CD14-positive monocyte (primary cell): ENCODE results near the gene RPS25. TPM values are rescaled to one million over a fixed set of nuclear protein-coding genes. Genes with fewer than 3 reads are reported as not detected.
A peak's percentile ranks its signal among the peaks of the same experiment; 100 is the strongest.
"Not testable (repeated sequence)": the region's sequence is repeated elsewhere in the genome, so short reads cannot be mapped to it uniquely, and the experiment has no call there.

Source experiments
- DNase-seq, 3 donors: peaks; one replicate each; pipeline ENCODE4 v3.0.0-alpha.2; 2011 to 2022
- H2AFZ ChIP-seq: 2 replicates; pipeline ENCODE4 v1.6.0; 2012; ENCODE audit warnings: mild to moderate bottlenecking, low read depth, low read length, inconsistent platforms; ENCODE audit not compliant: insufficient read depth, poor library complexity, severe bottlenecking
- H3K27ac ChIP-seq, 2 donors: 1 replicate in 1 of 2; 2 replicates in 1 of 2; pipeline ENCODE4 v1.5.1; 2012 to 2013; ENCODE audit warnings: low read length in 2 of 2, control low read depth in 1 of 2, inconsistent platforms in 1 of 2, low read depth in 1 of 2, mild to moderate bottlenecking in 1 of 2
- H3K27me3 ChIP-seq, 2 donors: one replicate each; pipeline versions ENCODE4 v1.6.0 to v1.6.1; 2011 to 2013; ENCODE audit warnings: low read length in 2 of 2; ENCODE audit not compliant: control insufficient read depth in 2 of 2, insufficient read depth in 2 of 2
- H3K36me3 ChIP-seq, 2 donors: replicated peaks in 1 of 2; 1 replicate in 1 of 2; 2 replicates in 1 of 2; pipeline versions ENCODE4 v1.5.1 to v1.6.1; 2012 to 2013; ENCODE audit warnings: low read length in 2 of 2, control low read depth in 1 of 2, inconsistent platforms in 1 of 2, mild to moderate bottlenecking in 1 of 2; ENCODE audit not compliant: insufficient read depth in 2 of 2, control insufficient read depth in 1 of 2
- H3K4me1 ChIP-seq, 2 donors: 1 replicate in 1 of 2; 2 replicates in 1 of 2; pipeline versions ENCODE4 v1.5.1 to v1.6.1; 2012 to 2013; ENCODE audit warnings: low read length in 2 of 2, control low read depth in 1 of 2, inconsistent platforms in 1 of 2, mild to moderate bottlenecking in 1 of 2, moderate library complexity in 1 of 2; ENCODE audit not compliant: insufficient read depth in 2 of 2, control insufficient read depth in 1 of 2
- H3K4me2 ChIP-seq: replicated peaks from 2 replicates; pipeline ENCODE3; 2012; ENCODE audit warnings: low read length, moderate library complexity, mild to moderate bottlenecking; ENCODE audit not compliant: poor library complexity, severe bottlenecking; ENCODE audit errors: extremely low read depth
- H3K4me3 ChIP-seq, 3 experiments: fragments of 200-600 bp in 1 of 3; sonication (generic) in 1 of 3; replicated peaks in 1 of 3; 1 replicate in 2 of 3; 2 replicates in 1 of 3; pipeline ENCODE4 v1.5.1; 2011 to 2013; ENCODE audit warnings: low read length in 3 of 3, mild to moderate bottlenecking in 3 of 3, control low read depth in 2 of 3, low read depth in 2 of 3, inconsistent platforms in 1 of 3, moderate library complexity in 1 of 3
- H3K79me2 ChIP-seq: 2 replicates; pipeline ENCODE4 v1.6.0; 2012; ENCODE audit warnings: mild to moderate bottlenecking, control low read depth, inconsistent platforms, low read length, moderate library complexity; ENCODE audit not compliant: insufficient read depth
- H3K9ac ChIP-seq: 2 replicates; pipeline ENCODE4 v1.6.0; 2017; ENCODE audit warnings: low read length, mild to moderate bottlenecking; ENCODE audit not compliant: insufficient read depth, poor library complexity, severe bottlenecking
- H3K9me3 ChIP-seq, 2 donors: replicated peaks in 1 of 2; 1 replicate in 1 of 2; 2 replicates in 1 of 2; pipeline versions ENCODE4 v1.5.1 to v1.6.1; 2012 to 2013; ENCODE audit warnings: low read length in 2 of 2, control low read depth in 1 of 2; ENCODE audit not compliant: control insufficient read depth in 1 of 2, insufficient read depth in 1 of 2
- H4K20me1 ChIP-seq: 2 replicates; pipeline ENCODE4 v1.6.0; 2012; ENCODE audit warnings: mild to moderate bottlenecking, low read length, control low read depth, moderate library complexity; ENCODE audit not compliant: insufficient read depth
- H3K27ac Mint-ChIP-seq, 7 donors: one replicate each; pipeline ENCODE4 v1.8.0; 2020; ENCODE audit warnings: mild to moderate bottlenecking in 7 of 7, mixed read lengths in 7 of 7, moderate library complexity in 6 of 7, inconsistent platforms in 2 of 7
- H3K27me3 Mint-ChIP-seq, 3 donors: one replicate each; pipeline ENCODE4 v1.8.0; 2021 to 2022; ENCODE audit warnings: low read depth in 3 of 3, mild to moderate bottlenecking in 3 of 3, mixed read lengths in 3 of 3, moderate library complexity in 3 of 3, inconsistent platforms in 1 of 3
- H3K36me3 Mint-ChIP-seq, 2 donors: one replicate each; pipeline ENCODE4 v1.8.0; 2020; ENCODE audit warnings: mixed read lengths in 2 of 2, inconsistent platforms in 1 of 2, mild to moderate bottlenecking in 1 of 2
- H3K4me1 Mint-ChIP-seq: one replicate; pipeline ENCODE4 v1.8.0; 2020; ENCODE audit warnings: mild to moderate bottlenecking, mixed read lengths
- H3K4me3 Mint-ChIP-seq, 2 donors: one replicate each; pipeline ENCODE4 v1.8.0; 2020; ENCODE audit warnings: mild to moderate bottlenecking in 2 of 2, mixed read lengths in 2 of 2, moderate library complexity in 1 of 2
- H3K9me3 Mint-ChIP-seq, 7 donors: one replicate each; pipeline ENCODE4 v1.8.0; 2020 to 2022; ENCODE audit warnings: mixed read lengths in 7 of 7, mild to moderate bottlenecking in 6 of 7, moderate library complexity in 6 of 7, inconsistent platforms in 2 of 7
- WGBS: methylation state at CpG from one replicate; pipeline ENCODE4 v1.1.5; 2013; ENCODE audit warnings: missing lambda C conversion rate; ENCODE audit not compliant: insufficient coverage; 5-methylcytosine and 5-hydroxymethylcytosine counted together
- intact Hi-C, 2 donors: fragments of 100-400 bp; cut with micrococcal nuclease; formaldehyde crosslinking; loops; one replicate each; pipeline versions ENCODE4 v1.15.0 to v1.15.1; 2023
- polyA plus RNA-seq, 3 donors: library from polyadenylated mRNA; depleted of rRNA in 1 of 3; unstranded in 2 of 3; stranded (reverse) in 1 of 3; fragments of 300-500 nt in 2 of 3; fragments of >200 nt in 1 of 3; fragmentation: Illumina TruSeq in 2 of 3; gene quantifications; 1 replicate in 2 of 3; 2 replicates in 1 of 3; pipeline ENCODE4 v1.2.3, GENCODE V29; 2012 to 2021
- TF ChIP-seq, protein P1 (sequence below): fragments of 200-600 bp; IDR thresholded peaks from one replicate; pipeline ENCODE4 v1.8.0; 2022; ENCODE audit warnings: antibody characterized with exemption, mild to moderate bottlenecking

The RPS25 gene
- polyA plus RNA-seq, 3 donors: 1,137 to 1,336 (median 1,264) TPM

DNA sequence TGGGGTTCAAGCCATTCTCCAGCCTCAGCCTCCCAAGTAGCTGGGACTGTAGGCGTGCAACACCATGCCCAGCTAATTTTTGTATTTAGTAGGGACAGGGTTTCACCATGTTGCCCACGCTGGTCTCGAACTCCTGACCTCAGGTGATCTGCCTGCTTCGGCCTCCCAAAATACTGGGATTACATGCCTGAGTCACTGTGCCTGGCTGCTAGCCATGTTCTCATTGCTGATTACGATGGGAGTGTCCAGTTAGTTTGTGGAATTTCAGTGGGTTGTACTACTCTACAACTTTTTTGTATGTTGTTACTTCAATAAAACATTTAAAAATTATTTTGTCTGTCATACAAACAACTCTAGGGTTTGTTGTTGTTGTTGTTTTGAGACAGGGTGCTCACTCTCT is 44.6 kb upstream of the RPS25 start:
- no peak overlapping the region for H3K4me3 ChIP-seq
- peaks cover 23 to 28% of the 10 kb centered on the region in 2 donors for H3K4me1 ChIP-seq
- H3K36me3 ChIP-seq: peaks cover 0 to 5% of the 10 kb centered on the region in 2 donors
- H3K4me1 Mint-ChIP-seq: peaks cover 32% of the 10 kb centered on the region
- H2AFZ ChIP-seq: no peak overlapping the region
- H3K9ac ChIP-seq: no peak overlapping the region
- H3K27me3 Mint-ChIP-seq: peaks cover 0 to 2% (median 0%) of the 10 kb centered on the region in 3 donors
- WGBS: 94% methylated on average over 3 of the region's 5 CpGs
- no peak overlapping the region for H3K27ac Mint-ChIP-seq
- DNase-seq: no peak
- no peaks in the 10 kb centered on the region for H3K9me3 ChIP-seq
- H3K9me3 Mint-ChIP-seq: peaks cover 0 to 3% (median 0%) of the 10 kb centered on the region in 7 donors
- no peak overlapping the region for H3K27ac ChIP-seq
- H3K4me2 ChIP-seq: no peak overlapping the region
- no peaks in the 10 kb centered on the region for H4K20me1 ChIP-seq
- peaks cover 12 to 23% of the 10 kb centered on the region in 2 donors for H3K36me3 Mint-ChIP-seq
- H3K4me3 Mint-ChIP-seq: no peak overlapping the region
- TF ChIP-seq, protein P1, sequence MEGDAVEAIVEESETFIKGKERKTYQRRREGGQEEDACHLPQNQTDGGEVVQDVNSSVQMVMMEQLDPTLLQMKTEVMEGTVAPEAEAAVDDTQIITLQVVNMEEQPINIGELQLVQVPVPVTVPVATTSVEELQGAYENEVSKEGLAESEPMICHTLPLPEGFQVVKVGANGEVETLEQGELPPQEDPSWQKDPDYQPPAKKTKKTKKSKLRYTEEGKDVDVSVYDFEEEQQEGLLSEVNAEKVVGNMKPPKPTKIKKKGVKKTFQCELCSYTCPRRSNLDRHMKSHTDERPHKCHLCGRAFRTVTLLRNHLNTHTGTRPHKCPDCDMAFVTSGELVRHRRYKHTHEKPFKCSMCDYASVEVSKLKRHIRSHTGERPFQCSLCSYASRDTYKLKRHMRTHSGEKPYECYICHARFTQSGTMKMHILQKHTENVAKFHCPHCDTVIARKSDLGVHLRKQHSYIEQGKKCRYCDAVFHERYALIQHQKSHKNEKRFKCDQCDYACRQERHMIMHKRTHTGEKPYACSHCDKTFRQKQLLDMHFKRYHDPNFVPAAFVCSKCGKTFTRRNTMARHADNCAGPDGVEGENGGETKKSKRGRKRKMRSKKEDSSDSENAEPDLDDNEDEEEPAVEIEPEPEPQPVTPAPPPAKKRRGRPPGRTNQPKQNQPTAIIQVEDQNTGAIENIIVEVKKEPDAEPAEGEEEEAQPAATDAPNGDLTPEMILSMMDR: no peak
- intact Hi-C loops: no loop called here
- H3K27me3 ChIP-seq: no peaks in the 10 kb centered on the region
- H3K79me2 ChIP-seq: peaks cover 43% of the 10 kb centered on the region

DNA sequence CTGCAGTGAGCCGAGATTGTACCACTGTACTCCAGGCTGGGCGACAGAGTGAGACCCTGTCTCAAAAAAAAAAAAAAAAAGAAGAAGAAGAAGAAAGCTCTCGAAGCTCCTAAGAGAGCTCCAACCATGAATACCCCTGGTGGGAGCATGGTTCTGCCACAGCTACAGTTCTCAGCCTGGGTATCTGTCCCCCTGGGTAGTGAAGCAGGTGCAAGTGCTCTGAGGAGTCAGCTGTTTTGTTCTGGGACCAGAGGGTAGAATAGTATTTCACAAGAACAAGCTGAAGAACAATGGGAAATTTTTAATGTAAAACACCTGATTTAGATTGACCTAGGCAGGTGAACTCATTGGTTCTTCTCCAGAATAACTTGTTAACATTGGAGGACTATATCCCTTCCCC is 43.1 kb upstream of the RPS25 start:
- peaks cover 38% of the 10 kb centered on the region for H3K79me2 ChIP-seq
- intact Hi-C loops: no loop called here
- DNase-seq: no peak
- no peak overlapping the region for H3K9ac ChIP-seq
- H3K4me3 ChIP-seq: no peak overlapping the region
- peaks cover 0 to 5% of the 10 kb centered on the region in 2 donors for H3K36me3 ChIP-seq
- Mint-ChIP-seq H3K4me3 (no peak overlapping the region), H3K9me3 (no peaks in the 10 kb centered on the region), H3K4me1 (peaks cover 25% of the 10 kb centered on the region), H3K27me3 (peaks cover 0 to 2% (median 0%) of the 10 kb centered on the region in 3 donors), H3K27ac (no peak overlapping the region), H3K36me3 (peaks cover 12 to 23% of the 10 kb centered on the region in 2 donors)
- 100% methylated on average over 1 of the region's 3 CpGs for WGBS
- H3K9me3 ChIP-seq: no peaks in the 10 kb centered on the region
- TF ChIP-seq, protein P1: no peak
- no peaks in the 10 kb centered on the region for H3K27me3 ChIP-seq
- H4K20me1 ChIP-seq: no peaks in the 10 kb centered on the region
- peaks cover 19 to 23% of the 10 kb centered on the region in 2 donors for H3K4me1 ChIP-seq
- H3K4me2 ChIP-seq: no peak overlapping the region
- no peak overlapping the region for H3K27ac ChIP-seq
- no peak overlapping the region for H2AFZ ChIP-seq

DNA sequence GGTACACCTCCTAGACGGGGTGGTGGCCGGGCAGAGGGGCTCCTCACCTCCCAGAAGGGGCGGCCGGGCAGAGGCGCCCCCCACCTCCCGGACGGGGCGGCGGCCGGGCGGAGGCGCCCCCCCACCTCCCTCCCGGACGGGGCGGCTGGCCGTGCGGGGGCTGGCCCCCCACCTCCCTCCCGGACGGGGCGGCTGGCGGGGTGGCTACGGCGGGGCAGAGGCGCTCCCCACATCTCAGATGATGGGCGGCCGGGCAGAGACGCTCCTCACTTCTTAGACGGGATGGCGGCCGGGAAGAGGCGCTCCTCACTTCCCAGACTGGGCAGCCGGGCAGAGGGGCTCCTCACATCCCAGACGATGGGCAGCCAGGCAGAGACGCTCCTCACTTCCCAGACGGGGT is 41.0 kb upstream of the RPS25 start:
- H3K79me2 ChIP-seq: peaks cover 30% of the 10 kb centered on the region
- DNase-seq: not testable (repeated sequence)

More for the DNA sequence above, 41.0 kb upstream of the RPS25 start:
- no CpG with 5 or more reads among the region's 35 CpGs for WGBS
- H3K36me3 ChIP-seq: peaks cover 12 to 19% of the 10 kb centered on the region in 2 donors
- H3K27ac ChIP-seq, H4K20me1 ChIP-seq, intact Hi-C loops, H2AFZ ChIP-seq, H3K27me3 Mint-ChIP-seq, H3K4me3 Mint-ChIP-seq, H3K4me2 ChIP-seq, H3K4me3 ChIP-seq, H3K9ac ChIP-seq, H3K9me3 Mint-ChIP-seq, H3K27me3 ChIP-seq, H3K9me3 ChIP-seq: not testable (repeated sequence)
- H3K4me1 Mint-ChIP-seq: peaks cover 24% of the 10 kb centered on the region
- H3K27ac Mint-ChIP-seq: peak overlapping the region in 1 of 7 donors; percentile 48
- peaks cover 18 to 33% of the 10 kb centered on the region in 2 donors for H3K36me3 Mint-ChIP-seq
- H3K4me1 ChIP-seq: peaks cover 17 to 22% of the 10 kb centered on the region in 2 donors
